GM06990 (cell line): ENCODE data around the gene PALLD.

ENCODE experiments used
- DNase-seq: peaks from one replicate; pipeline ENCODE4 v3.0.0-alpha.2; 2011; ENCODE audit not compliant: insufficient read length; ENCODE audit errors: extremely low read depth
- H3K27me3 ChIP-seq: replicated peaks from 2 replicates; pipeline ENCODE4 v1.6.0; 2011; ENCODE audit warnings: low read length; ENCODE audit not compliant: control insufficient read depth, insufficient read depth
- H3K36me3 ChIP-seq: 2 replicates; pipeline ENCODE4 v1.5.1; 2011; ENCODE audit warnings: low read length; ENCODE audit not compliant: control insufficient read depth, insufficient read depth
- H3K4me3 ChIP-seq: replicated peaks from 2 replicates; pipeline ENCODE4 v1.5.1; 2011; ENCODE audit warnings: low read depth, mild to moderate bottlenecking, control low read depth, low read length
- TF ChIP-seq, protein P1 (sequence below): IDR thresholded peaks from 2 replicates; pipeline ENCODE4 v1.5.1; 2011; ENCODE audit warnings: low read length, control low read depth, mild to moderate bottlenecking, inconsistent platforms; ENCODE audit not compliant: insufficient read depth, poor library complexity, severe bottlenecking

PALLD gene

DNA sequence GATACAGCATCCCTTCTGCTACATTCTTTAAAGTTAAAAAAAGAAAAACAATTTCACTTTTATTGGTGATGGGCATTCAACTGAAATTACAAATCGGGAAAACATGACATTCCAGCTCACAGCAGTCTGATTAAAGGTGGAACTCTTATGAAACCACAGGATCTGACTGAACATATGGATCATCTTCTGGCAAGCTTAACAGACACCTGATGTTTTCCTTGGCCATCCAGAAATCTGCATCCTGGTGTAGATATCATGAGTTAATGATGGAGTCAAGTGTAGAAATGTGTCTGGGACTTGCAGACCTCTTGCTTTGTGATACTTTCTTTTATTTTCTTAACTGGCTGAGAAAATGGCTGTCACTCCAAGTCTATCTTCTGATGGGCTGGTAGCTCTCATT, 345.3 kb downstream of the PALLD start:
- DNase-seq = no peak
- TF ChIP-seq, protein P1, sequence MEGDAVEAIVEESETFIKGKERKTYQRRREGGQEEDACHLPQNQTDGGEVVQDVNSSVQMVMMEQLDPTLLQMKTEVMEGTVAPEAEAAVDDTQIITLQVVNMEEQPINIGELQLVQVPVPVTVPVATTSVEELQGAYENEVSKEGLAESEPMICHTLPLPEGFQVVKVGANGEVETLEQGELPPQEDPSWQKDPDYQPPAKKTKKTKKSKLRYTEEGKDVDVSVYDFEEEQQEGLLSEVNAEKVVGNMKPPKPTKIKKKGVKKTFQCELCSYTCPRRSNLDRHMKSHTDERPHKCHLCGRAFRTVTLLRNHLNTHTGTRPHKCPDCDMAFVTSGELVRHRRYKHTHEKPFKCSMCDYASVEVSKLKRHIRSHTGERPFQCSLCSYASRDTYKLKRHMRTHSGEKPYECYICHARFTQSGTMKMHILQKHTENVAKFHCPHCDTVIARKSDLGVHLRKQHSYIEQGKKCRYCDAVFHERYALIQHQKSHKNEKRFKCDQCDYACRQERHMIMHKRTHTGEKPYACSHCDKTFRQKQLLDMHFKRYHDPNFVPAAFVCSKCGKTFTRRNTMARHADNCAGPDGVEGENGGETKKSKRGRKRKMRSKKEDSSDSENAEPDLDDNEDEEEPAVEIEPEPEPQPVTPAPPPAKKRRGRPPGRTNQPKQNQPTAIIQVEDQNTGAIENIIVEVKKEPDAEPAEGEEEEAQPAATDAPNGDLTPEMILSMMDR = no peak
- Histone ChIP-seq H3K27me3 (no peaks in the 10 kb centered on the region), H3K36me3 (no peaks in the 10 kb centered on the region), H3K4me3 (no peak overlapping the region)

DNA sequence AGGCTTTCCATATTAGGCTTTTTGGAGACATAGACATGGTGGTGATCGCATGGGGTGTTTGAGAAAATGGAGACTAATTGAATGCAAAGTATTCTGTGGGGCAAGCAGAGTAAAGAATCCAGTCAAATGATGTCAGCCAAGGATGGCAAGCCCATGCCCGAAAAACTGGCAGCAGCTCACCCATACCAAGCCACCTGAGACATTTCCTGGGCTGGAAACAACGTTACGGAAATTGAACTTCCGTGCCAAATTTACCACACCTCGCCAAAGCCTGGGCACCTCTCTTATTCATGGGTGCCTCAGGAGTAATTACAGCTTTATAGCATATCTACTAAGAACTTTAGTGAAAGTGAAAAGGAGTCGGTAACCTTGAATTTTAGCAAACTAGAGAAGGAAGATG, 346.8 kb downstream of the PALLD start:
- no peaks in the 10 kb centered on the region for H3K36me3 ChIP-seq
- no peaks in the 10 kb centered on the region for H3K27me3 ChIP-seq

DNA sequence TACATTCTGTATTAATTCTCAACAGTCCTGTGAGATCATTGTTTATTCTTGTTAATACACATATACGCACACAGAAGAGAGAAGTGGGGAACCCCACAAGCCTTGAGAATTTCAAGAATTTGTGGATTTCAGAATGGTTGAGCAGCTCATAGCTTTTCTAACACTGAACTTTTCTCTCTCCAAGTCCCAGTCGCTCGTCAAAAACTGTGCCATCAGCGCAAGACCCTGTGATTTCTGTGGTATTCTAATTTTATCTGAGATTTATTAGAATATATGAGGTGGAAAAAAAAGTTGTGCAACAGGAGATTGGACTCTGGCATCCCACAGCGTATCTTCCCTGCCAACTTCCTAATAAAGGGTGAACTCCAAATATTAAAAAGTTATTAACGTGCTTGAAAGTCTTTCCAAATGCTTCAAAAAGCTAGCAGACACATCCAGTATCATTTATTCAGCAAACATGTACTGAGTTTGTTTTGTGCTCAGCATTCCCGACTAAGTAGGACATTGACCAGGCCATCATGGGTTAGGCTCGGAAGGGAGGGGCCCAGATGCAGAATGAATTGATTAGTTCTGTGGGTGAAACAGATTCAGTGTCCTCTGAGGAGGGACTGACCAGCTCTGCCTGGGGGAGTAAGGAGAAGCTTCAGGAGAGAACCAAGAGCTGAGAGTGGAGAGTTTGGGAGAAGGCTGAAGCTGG, 347.6 kb downstream of the PALLD start:
- no peak for DNase-seq
- no peak overlapping the region for H3K4me3 ChIP-seq
- TF ChIP-seq, protein P1 = no peak
- H3K27me3 ChIP-seq = no peaks in the 10 kb centered on the region
- no peaks in the 10 kb centered on the region for H3K36me3 ChIP-seq

More for the DNA sequence above, 346.8 kb downstream of the PALLD start:
- TF ChIP-seq, protein P1 = no peak
- no peak overlapping the region for H3K4me3 ChIP-seq
- no peak for DNase-seq

DNA sequence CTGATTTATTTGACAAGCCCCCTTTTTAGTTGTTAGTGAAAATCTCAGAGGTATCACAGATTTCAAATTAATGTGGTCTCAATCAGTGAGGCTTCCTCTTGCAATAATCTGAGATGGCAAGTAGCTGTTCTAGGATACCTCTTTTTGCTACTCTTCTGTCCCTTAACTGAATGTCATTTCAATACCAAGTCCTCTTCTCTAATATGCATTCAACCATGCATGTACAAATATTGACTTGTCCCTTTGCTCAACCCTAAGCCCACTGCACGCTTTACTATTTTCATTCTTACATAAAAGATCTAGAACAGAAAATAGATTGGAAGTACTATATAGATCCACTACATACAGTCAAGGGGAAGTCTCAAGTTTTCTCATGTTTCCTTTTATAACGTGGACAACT, 349.0 kb downstream of the PALLD start:
- Histone ChIP-seq H3K4me3 (no peak overlapping the region), H3K36me3 (no peaks in the 10 kb centered on the region)

DNA sequence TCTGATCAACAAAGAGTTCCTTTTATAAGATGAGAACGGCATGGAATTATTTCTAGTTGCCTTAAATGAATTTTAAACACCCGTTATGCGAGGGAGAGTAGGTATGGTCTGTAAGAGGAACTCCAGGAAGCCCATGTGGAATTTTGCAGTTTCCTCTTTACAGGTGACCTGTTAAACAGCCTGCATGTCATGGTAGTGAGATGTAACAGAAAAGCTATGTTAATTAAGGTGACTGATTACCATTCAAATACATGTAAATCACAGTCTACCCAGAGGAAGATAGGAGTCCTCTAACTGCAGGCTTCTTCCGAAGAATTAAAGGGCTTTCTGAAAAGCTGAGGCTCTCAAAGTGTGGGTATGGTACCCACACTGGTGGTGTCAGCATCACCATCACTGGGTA, 349.6 kb downstream of the PALLD start:
- Histone ChIP-seq H3K4me3 (no peak overlapping the region), H3K27me3 (no peaks in the 10 kb centered on the region), H3K36me3 (no peaks in the 10 kb centered on the region)
- TF ChIP-seq, protein P1 = no peak
- no peak for DNase-seq

More for the DNA sequence above, 349.0 kb downstream of the PALLD start:
- DNase-seq = no peak
- TF ChIP-seq, protein P1 = no peak
- no peaks in the 10 kb centered on the region for H3K27me3 ChIP-seq
